ENCODE measurements around the gene ACRBP.

The ACRBP gene

GRCh38 chr12:6643569-6644256 lies 3.5 kb downstream of the ACRBP start:
- DNase-seq (ENCODE audit: low read depth): no peak
- no peak overlapping the region for H3K4me3 ChIP-seq (ENCODE audit: low read depth, low read length)
- TF ChIP-seq, protein P1, sequence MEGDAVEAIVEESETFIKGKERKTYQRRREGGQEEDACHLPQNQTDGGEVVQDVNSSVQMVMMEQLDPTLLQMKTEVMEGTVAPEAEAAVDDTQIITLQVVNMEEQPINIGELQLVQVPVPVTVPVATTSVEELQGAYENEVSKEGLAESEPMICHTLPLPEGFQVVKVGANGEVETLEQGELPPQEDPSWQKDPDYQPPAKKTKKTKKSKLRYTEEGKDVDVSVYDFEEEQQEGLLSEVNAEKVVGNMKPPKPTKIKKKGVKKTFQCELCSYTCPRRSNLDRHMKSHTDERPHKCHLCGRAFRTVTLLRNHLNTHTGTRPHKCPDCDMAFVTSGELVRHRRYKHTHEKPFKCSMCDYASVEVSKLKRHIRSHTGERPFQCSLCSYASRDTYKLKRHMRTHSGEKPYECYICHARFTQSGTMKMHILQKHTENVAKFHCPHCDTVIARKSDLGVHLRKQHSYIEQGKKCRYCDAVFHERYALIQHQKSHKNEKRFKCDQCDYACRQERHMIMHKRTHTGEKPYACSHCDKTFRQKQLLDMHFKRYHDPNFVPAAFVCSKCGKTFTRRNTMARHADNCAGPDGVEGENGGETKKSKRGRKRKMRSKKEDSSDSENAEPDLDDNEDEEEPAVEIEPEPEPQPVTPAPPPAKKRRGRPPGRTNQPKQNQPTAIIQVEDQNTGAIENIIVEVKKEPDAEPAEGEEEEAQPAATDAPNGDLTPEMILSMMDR (IDR thresholded peaks at IDR 0.05; ENCODE audit: insufficient read depth, low read depth, low read length, missing control alignments): no peak

GRCh38 chr12:6641131-6641530 lies 6.1 kb downstream of the ACRBP start:
- no peak for DNase-seq (ENCODE audit: low read depth)
- H3K4me3 ChIP-seq (ENCODE audit: low read depth, low read length): no peak overlapping the region
- TF ChIP-seq, protein P1 (IDR thresholded peaks at IDR 0.05; ENCODE audit: insufficient read depth, low read depth, low read length, missing control alignments): no peak

DNA sequence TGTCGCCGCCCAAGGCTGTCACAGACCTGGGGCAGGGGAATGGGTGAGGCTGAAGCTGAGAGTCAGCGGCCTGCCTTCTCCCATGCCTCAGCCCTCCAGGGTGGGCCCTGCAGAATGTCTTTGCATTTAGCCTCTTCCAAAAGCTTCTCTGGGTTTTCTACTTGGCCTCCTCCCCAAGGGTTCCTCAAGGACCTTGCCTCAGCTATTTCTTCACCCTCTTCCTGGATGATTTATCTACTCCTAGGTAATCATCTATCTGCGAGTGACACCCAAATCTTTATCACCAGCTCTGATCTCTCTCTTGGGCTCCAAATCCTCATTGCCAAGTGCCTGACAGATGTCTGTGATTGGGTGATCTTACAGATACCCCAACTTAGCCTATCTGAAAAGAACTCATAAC lies 6.7 kb downstream of the ACRBP start:
- TF ChIP-seq, protein P1 (IDR thresholded peaks at IDR 0.05; ENCODE audit: insufficient read depth, low read depth, low read length, missing control alignments): no peak
- H3K4me3 ChIP-seq (ENCODE audit: low read depth, low read length): no peak overlapping the region
- DNase-seq (ENCODE audit: low read depth): no peak

DNA sequence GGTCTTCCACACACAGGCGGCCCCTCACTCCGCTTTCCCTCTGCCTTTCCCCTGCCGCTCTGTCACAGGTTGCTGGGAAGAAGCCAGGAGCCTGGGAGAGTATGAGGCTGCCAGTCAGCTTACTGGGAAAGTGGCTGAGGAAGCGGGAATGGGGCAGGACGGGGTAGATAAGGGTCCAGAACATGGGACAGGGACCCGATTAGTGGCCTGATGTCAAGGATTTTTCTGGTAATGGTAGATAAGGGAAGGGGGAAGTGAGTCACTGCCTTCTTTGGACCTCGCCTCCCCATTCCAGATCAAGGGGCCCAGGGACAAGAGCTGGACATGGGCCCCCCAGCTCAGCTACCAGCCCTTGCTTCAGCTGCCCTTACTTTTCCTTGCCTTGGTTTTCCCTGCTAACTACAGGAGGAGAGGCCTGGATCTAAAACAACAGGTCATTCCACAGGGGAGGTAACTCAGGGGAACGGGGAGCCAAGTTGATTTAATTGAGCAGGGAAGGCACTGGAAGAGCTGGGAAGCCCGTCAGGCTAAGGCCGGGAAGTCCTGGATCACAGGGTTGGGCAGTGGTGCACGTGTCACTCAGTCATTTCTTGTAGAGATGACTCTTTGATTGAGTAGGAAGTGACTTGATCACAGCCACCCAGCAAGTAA lies 8.0 kb downstream of the ACRBP start:
- TF ChIP-seq, protein P1 (IDR thresholded peaks at IDR 0.05; ENCODE audit: insufficient read depth, low read depth, low read length, missing control alignments): no peak
- no peak overlapping the region for H3K4me3 ChIP-seq (ENCODE audit: low read depth, low read length)
- no peak for DNase-seq (ENCODE audit: low read depth)

DNA sequence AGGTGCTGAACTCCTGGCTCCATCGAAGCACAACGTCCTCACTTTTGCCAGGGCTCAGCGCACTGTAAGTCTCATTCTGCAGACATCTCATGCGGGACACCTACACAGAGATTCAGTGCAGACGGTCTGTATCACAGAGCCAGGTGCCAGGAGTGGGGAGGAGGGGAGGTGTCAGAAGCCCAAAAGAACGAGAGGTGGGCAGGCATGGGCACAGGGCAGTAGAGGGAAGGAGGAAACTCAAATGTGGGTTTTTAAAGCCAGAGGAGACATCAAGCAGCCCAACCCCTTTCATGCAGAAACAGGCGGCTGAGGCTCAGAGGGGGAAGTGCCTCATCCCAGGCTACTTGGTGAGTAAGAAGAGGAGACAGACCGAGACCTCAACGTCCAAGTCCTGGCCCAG lies 8.9 kb downstream of the ACRBP start:
- TF ChIP-seq, protein P1 (IDR thresholded peaks at IDR 0.05; ENCODE audit: insufficient read depth, low read depth, low read length, missing control alignments): no peak

DNA sequence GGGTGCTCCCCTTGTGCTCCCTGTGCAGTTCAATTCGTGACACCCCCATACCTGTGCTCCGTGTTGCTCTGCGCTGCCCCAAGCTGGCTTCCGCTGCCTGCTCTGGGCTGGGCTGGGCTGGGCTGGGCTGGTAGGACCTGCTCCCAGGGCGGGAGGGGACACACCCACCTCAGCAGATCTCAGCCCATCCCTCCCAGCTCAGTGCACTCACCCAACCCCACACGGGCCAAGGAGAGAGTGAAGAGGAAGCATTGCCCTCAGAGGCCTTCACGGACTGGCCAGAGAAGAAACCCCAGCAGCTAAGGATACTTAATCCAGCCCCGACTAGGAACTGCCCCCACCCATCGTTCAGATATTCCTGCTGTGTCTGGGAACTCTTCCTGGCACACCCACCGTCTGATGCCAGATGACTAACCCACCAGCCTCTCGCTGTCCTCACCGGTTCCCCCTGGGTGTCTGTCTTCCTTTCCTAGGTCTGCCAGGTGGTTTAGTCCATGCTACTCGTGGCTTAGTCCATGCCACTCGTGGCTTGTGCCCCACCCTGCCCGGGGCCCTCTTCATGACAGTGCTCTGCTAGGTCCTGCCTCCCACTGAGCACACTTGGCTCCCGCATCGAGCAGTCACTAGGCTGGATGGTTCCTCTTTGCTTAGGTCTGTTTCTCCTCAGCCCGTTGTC lies 11.2 kb downstream of the ACRBP start, which contains the start of gene LPAR5:
Gene LPAR5, minus strand, starts transcription at position 104 of the 676 bp plus-strand sequence. CDS start 14,711 bp downstream, outside the sequence.
- DNase-seq (ENCODE audit: low read depth): peak; percentile 71
- H3K4me3 ChIP-seq (ENCODE audit: low read depth, low read length): peak within 1 kb of the TSS; percentile 48
- TF ChIP-seq, protein P1 (IDR thresholded peaks at IDR 0.05; ENCODE audit: insufficient read depth, low read depth, low read length, missing control alignments): no peak

More for the DNA sequence above, 8.9 kb downstream of the ACRBP start:
- DNase-seq (ENCODE audit: low read depth): no peak
- H3K4me3 ChIP-seq (ENCODE audit: low read depth, low read length): no peak overlapping the region

Data from GM12865 (cell line).